Stimulated activated CD4-positive, alpha-beta T cell treated with anti-CD3 and anti-CD28 coated beads, Interleukin-1b, Interleukin-23, amount 100 ng/mL, for 24 hours (primary cell): ENCODE results near the gene TGIF1.

Experiments
- DNase-seq, 4 experiments: peaks; one replicate each; pipeline ENCODE4 v3.0.0-alpha.2; 2020; ENCODE audit warnings: low read depth in 4 of 4, low spot score in 1 of 4

The TGIF1 gene

GRCh38 chr18:3480827-3481573 is 31.0 kb downstream of the TGIF1 start:
- DNase-seq: no peak

DNA sequence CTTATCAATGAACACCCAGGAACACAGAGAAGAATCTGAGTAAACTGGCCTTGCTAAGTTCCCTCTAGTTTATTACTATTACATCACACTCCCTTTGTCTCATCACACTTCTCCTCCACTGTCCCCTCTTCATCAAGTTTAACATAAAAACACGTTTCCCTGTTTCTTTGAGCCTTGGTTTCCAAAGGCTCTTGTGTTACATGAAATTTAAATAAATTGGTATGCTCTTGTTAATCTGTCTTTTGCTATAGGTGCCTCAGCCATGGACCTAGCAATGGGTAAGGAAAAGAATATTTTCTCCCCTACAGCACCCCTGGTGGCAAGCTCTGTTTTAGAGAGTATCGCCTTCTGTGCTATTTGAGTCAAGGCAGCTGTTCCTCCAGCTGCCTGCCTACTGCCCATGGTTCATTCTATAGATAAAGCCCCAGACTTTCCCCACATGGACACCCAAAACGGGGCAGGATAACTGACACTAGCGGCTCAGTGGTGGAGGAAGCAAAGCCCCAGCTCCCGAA is 31.8 kb downstream of the TGIF1 start:
- DNase-seq: no peak

GRCh38 chr18:3482258-3482657 is 32.3 kb downstream of the TGIF1 start:
- no peak for DNase-seq

- no peak for DNase-seq
These were observed 35.5 kb downstream of the TGIF1 start for GRCh38 chr18:3485153-3486149.

- DNase-seq: no peak
These were observed 36.5 kb downstream of the TGIF1 start for GRCh38 chr18:3486512-3486911.

DNA sequence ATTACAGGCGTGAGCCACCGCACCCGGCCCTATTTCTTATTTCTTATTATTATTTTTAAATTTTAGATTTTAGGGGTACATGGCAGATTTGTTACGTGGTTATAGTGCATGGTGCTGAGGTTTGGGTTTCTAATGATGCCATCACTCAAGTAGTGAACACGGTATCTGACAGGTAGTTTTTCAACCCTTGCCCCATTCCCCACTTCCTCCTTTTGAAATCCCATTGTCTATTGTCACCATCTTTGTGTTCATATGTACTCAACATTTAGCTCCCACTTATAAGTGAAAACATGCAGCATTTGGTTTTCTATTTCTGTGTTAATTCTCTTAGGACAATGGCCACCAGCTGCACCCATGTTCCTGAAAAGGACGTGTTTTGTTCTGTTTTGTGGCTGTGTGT is 39.5 kb downstream of the TGIF1 start:
- no peak for DNase-seq

DNA sequence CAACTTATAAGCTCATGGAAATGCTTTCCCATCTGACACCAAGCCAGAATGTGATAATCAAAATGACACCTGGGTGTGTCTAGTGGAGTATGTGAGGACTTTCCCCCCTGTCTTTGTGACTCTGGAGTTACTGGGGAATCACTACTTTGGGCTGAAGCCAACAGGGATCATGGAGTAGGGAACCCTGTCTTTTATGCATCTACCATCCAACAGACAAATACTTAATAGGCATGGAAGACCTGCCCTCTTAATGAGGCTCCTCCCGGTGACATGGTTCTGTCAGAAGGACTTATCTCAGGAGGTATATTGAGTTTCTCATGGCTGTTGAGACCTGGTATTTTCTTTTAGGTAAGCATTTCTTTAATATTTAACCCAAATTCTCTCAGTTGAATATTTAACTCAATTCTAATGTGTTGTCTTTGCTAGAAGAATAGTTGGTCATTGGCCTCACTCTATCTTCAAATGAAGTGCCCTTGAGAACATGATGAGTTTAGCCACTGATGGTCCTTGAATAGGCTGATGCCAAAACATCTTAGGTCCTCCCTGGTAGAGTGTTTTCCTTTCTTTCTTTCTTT is 42.1 kb downstream of the TGIF1 start:
- DNase-seq: no peak

GRCh38 chr18:3492721-3493120 is 42.7 kb downstream of the TGIF1 start:
- no peak for DNase-seq

GRCh38 chr18:3493501-3494244 is 43.7 kb downstream of the TGIF1 start:
- no peak for DNase-seq

DNA sequence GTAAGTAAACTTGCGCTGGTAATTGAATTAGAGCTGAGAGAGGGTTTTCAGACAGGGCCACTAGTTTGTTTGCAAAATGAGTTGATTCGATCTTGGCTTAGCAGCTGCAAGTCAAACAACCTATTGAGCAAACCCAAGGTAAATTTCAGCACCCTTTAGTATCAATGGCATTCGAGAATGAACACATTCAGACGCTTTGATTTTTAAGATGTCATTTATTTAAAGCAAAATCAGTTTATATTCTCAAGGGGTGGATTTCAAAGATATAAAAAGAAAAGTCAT is 44.2 kb downstream of the TGIF1 start:
- no peak for DNase-seq

- no peak for DNase-seq
These were observed 44.6 kb downstream of the TGIF1 start for GRCh38 chr18:3494569-3494968.

GRCh38 chr18:3495691-3496430 is 45.9 kb downstream of the TGIF1 start:
- no peak for DNase-seq

- DNase-seq: no peak
These were observed 48.9 kb downstream of the TGIF1 start for GRCh38 chr18:3498698-3499471.

DNA sequence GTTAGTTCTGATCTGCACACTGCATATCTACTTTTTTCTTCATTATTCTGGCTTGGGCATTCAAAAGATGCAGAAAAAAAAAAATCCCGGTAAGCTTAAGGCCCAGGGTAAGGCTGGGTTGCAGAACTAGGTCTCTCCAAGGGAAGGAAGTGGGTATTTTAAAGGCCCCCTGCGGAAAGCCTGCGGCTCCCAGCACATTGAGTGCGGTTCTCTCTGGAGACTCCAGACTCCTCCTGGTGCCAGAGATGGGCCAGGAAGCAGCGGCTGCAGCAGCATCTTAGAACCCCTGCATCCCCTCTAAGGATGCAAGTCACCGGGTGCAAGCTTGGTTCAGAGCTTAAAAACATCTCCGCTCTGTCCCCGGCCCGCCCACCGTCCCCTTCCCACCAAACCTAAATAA is 49.5 kb downstream of the TGIF1 start:
- DNase-seq: no peak

- no peak for DNase-seq
These were observed 50.0 kb downstream of the TGIF1 start for GRCh38 chr18:3500016-3500415.

DNA sequence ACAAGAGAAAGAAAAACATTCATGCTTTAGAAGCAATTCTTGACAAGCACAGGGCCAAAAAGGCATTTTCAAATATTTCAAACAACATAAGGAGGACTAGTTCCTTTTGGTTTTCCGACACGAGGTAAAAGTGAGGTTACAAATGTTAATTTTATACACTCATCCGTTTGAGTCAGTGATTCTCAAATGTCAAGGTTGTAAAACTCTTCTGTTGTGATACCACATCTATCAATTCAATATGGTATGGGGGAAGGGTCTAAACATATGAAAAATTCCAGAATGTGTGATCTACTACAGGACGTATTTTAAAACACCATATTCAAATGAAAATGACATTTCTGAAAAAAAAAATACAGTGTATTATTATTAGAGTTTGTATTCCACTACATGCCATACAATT is 52.7 kb downstream of the TGIF1 start:
- DNase-seq: no peak

DNA sequence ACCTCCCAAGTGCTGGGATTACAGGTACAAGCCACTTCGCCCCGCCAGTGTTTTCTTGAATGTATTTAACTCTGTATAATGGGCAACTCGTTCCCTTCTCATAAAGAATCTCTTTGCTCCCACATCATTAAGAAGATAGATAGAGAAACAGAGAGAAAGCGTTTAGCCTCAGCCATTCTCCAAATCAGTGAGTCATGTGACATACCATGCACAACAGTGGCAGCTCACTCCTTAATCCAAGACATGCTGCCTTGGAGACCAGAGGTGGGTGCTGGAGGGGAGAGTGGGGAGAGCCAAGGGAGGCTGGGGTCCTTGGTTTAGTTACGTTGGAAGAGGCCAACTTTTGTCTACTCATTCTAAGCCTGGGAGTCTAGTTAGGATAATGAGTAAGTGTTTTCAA is 54.7 kb downstream of the TGIF1 start:
- DNase-seq: no peak

DNA sequence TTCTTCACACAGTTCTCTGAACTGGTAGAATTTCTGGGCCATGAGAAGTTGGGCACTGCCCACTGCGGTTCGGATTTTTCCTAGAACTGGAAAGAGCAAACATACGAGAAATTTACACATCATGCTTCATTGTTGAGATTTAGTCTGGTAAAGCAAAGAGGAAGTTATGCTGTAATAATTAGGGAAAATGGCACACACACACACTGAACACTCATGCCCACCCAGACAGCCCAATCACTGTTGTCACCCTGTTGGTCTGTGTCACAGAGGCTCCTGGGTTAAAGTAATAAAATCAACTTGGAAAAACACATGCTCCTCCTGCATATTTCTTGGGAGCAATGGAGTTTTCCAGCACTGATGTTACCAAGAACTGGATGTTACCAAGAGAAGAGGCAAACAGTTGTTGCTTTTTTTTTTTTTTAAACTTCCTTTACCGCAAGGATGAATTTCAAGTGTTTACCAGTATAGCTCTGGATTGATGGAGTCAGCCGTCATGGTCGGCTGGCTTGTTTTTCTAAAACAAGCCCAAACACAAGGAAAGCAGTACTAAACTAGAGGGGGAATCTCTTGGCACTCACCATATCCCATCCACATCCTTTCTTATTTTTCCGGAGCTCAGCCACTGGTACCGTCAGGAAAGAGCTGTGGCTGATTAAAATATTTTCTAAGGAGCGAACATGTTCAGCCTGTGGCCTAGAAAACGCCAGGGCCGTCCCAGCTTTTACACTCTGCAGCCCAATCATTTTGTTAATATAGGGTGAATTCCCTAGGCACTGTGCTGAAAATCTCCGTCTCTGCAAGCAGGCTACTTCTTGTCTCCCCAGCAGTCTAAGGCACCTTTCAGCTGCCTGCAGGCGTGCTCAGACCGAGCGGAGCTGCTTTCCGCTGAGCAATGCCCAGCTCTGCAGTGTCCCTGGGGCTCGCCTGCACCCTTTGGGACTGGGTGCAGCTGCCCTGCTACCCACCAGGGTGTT is 58.9 kb downstream of the TGIF1 start:
- no peak for DNase-seq
